GM23338 (cell line): ENCODE results near the gene GRIN1. TPM values are rescaled to one million over a fixed set of nuclear protein-coding genes. Genes with fewer than 3 reads are reported as not detected.

ENCODE experiments used
- ATAC-seq: fragments of 200-7000 bp; cut with Tn5 transposase; 3 replicates; pipeline ENCODE4 v1.9.1; 2020
- DNase-seq: peaks from one replicate; pipeline ENCODE4 v3.0.0-alpha.2; 2015; ENCODE audit warnings: low spot score
- H2AFZ ChIP-seq: fragments of 200-600 bp; sonication (generic); 2 replicates; pipeline ENCODE4 v1.8.0; 2016; ENCODE audit warnings: antibody characterized with exemption, mild to moderate bottlenecking, moderate library complexity
- H3F3A ChIP-seq: fragments of 200-600 bp; sonication (generic); replicated peaks from 2 replicates; pipeline ENCODE4 v1.8.0; 2017; ENCODE audit warnings: antibody characterized with exemption, mixed run types, low read depth
- H3K27ac ChIP-seq: fragments of 200-600 bp; sonication (generic); 2 replicates; pipeline ENCODE4 v1.6.1; 2016; ENCODE audit warnings: low read depth
- H3K27me3 ChIP-seq: fragments of 200-600 bp; sonication (generic); 2 replicates; pipeline ENCODE4 v1.8.0; 2016; ENCODE audit warnings: mild to moderate bottlenecking, mixed run types, moderate library complexity; ENCODE audit not compliant: insufficient read depth
- H3K36me3 ChIP-seq: fragments of 200-600 bp; sonication (generic); 2 replicates; pipeline ENCODE4 v1.8.0; 2016; ENCODE audit warnings: mild to moderate bottlenecking; ENCODE audit not compliant: insufficient read depth
- H3K4me1 ChIP-seq: fragments of 200-600 bp; sonication (generic); 2 replicates; pipeline ENCODE4 v1.8.0; 2016; ENCODE audit warnings: mild to moderate bottlenecking, moderate library complexity; ENCODE audit not compliant: insufficient read depth
- H3K4me2 ChIP-seq: fragments of 200-600 bp; sonication (generic); 2 replicates; pipeline ENCODE4 v1.7.1; 2017; ENCODE audit warnings: mixed run types
- H3K4me3 ChIP-seq: fragments of 200-600 bp; sonication (generic); 2 replicates; pipeline ENCODE4 v1.6.1; 2016; ENCODE audit warnings: mixed run types
- H3K79me2 ChIP-seq: fragments of 200-600 bp; sonication (generic); replicated peaks from 2 replicates; pipeline ENCODE4 v1.8.0; 2017; ENCODE audit warnings: mild to moderate bottlenecking; ENCODE audit not compliant: insufficient read depth
- H3K9me2 ChIP-seq: fragments of 200-600 bp; sonication (generic); 2 replicates; pipeline ENCODE4 v1.8.0; 2017; ENCODE audit not compliant: insufficient read depth
- H4K20me1 ChIP-seq: fragments of 200-600 bp; sonication (generic); replicated peaks from 2 replicates; pipeline ENCODE4 v1.8.0; 2017; ENCODE audit warnings: mild to moderate bottlenecking; ENCODE audit not compliant: insufficient read depth
- H3K27ac Mint-ChIP-seq: 2 replicates; pipeline ENCODE4 v1.8.0; 2020; ENCODE audit warnings: inconsistent platforms, mild to moderate bottlenecking, moderate library complexity, mixed read lengths
- H3K27me3 Mint-ChIP-seq: 3 replicates; pipeline ENCODE4 v1.8.0; 2022; ENCODE audit warnings: low read depth, mild to moderate bottlenecking, moderate library complexity, mixed read lengths, inconsistent platforms; ENCODE audit not compliant: insufficient read depth, poor library complexity
- H3K36me3 Mint-ChIP-seq: 3 replicates; pipeline ENCODE4 v1.8.0; 2021; ENCODE audit warnings: low read depth, mild to moderate bottlenecking, inconsistent platforms, moderate library complexity, mixed read lengths
- H3K4me1 Mint-ChIP-seq: 3 replicates; pipeline ENCODE4 v1.8.0; 2020; ENCODE audit warnings: mild to moderate bottlenecking, inconsistent platforms, mixed read lengths
- H3K4me3 Mint-ChIP-seq: 3 replicates; pipeline ENCODE4 v1.8.0; 2021; ENCODE audit warnings: moderate library complexity, mild to moderate bottlenecking, inconsistent platforms, mixed read lengths
- H3K9me3 Mint-ChIP-seq: 3 replicates; pipeline ENCODE4 v1.8.0; 2020; ENCODE audit warnings: moderate library complexity, mild to moderate bottlenecking, inconsistent platforms, mixed read lengths
- CREB1 ChIP-seq: fragments of 250-450 bp; sonication (Bioruptor Pico); IDR thresholded peaks from 2 replicates; pipeline ENCODE4 v1.5.0; 2020; ENCODE audit warnings: low read depth, mild to moderate bottlenecking, moderate library complexity
- EZH2 ChIP-seq: fragments of 200-600 bp; sonication (generic); IDR thresholded peaks from one replicate; pipeline ENCODE4 v1.8.0; 2017; ENCODE audit warnings: antibody characterized with exemption, mild to moderate bottlenecking, low read depth; ENCODE audit not compliant: unreplicated experiment
- NANOG ChIP-seq: IDR thresholded peaks from 2 replicates; pipeline ENCODE4 v1.6.1; 2016; ENCODE audit warnings: antibody characterized with exemption, borderline replicate concordance
- POLR2AphosphoS5 ChIP-seq: IDR thresholded peaks from 2 replicates; pipeline ENCODE4 v1.6.1; 2016; ENCODE audit warnings: antibody characterized with exemption, low read depth
- STAT1 ChIP-seq: IDR thresholded peaks from one replicate; pipeline ENCODE4 v1.6.1; 2016; ENCODE audit warnings: antibody characterized with exemption; ENCODE audit not compliant: unreplicated experiment
- ZNF114 ChIP-seq: fragments of 250-450 bp; sonication (Bioruptor Pico); IDR thresholded peaks from 2 replicates; pipeline ENCODE4 v1.5.0; 2020; ENCODE audit warnings: mild to moderate bottlenecking, moderate library complexity
- polyA plus RNA-seq: library from polyadenylated mRNA; unstranded; fragments of >200 nt; fragmentation: Nextera tagmentation; extraction: Ambion mirVana; gene quantifications from 2 replicates; pipeline ENCODE4 v1.2.1, GENCODE V29; 2016
- total RNA-seq: library from RNA; depleted of rRNA; stranded (reverse); fragments of >200 nt; shearing (Covaris generic); gene quantifications from 2 replicates; pipeline ENCODE4 v1.2.3, GENCODE V29; 2014
- TF ChIP-seq, protein P1 (sequence below): IDR thresholded peaks from 2 replicates; pipeline ENCODE4 v1.6.1; 2016; ENCODE audit warnings: antibody characterized with exemption
- TF ChIP-seq, protein P2 (sequence below): IDR thresholded peaks from one replicate; pipeline ENCODE4 v1.6.1; 2018; ENCODE audit warnings: antibody characterized with exemption; ENCODE audit not compliant: unreplicated experiment
- TF ChIP-seq, protein P3 (sequence below): fragments of 250-450 bp; sonication (Bioruptor Pico); IDR thresholded peaks from 2 replicates; pipeline ENCODE4 v1.5.0; 2020; ENCODE audit warnings: mild to moderate bottlenecking, moderate library complexity

Gene GRIN1
- total and polyA plus RNA-seq, 2 experiments from 2014 or later = 2.7 to 5.5 TPM

DNA sequence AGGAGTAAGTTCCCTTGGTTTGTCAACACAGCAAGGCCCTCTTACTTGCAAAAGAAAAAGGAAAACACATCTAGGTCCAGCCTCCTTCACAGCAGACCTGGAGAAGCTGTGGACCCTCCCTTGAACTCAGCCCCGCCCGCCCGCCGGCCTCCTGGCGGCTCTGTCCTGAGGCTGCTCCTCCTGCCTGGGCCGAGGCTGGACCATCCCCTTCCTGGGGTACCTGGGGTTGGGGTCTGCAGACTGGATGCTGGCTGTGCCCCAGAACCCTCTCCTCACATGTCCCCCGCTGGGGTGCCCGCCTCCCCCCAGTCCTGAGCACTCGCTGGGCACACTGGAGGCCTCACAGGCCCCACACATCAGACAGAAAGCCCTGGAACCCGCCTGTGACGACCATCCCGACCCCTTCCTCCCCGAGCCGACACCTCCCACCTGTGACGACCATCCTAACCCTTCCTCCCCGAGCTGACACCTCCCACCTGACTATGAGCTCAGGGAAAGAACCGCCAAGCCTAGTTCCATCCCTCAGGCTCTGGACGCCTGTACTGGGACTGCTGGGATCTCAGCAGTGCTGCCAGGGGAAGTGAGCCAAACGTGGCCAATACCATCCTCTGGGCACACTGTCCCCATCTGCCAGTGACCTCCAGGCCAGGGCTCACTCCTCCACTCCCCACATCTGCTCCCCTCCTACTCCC is 40.1 kb downstream of the GRIN1 start:
- ATAC-seq (no peak), DNase-seq (no peak)
- Histone ChIP-seq H3K79me2 (no peaks in the 10 kb centered on the region), H2AFZ (no peak overlapping the region), H3K27ac (no peak overlapping the region), H3F3A (peaks cover 7% of the 10 kb centered on the region; the same call in 1 of the 2 replicates), H4K20me1 (no peaks in the 10 kb centered on the region), H3K36me3 (no peaks in the 10 kb centered on the region), H3K27me3 (no peaks in the 10 kb centered on the region), H3K4me1 (no peaks in the 10 kb centered on the region), H3K4me3 (no peak overlapping the region), H3K4me2 (no peak overlapping the region), H3K9me2 (no peaks in the 10 kb centered on the region)
- Mint-ChIP-seq H3K27ac (no peak overlapping the region), H3K27me3 (peaks cover 4% of the 10 kb centered on the region), H3K4me3 (no peak overlapping the region), H3K4me1 (no peaks in the 10 kb centered on the region; the same call in 1 of the 3 replicates), H3K9me3 (no peaks in the 10 kb centered on the region), H3K36me3 (peaks cover 21% of the 10 kb centered on the region)
- TF ChIP-seq ZNF114 (no peak), STAT1 (no peak), CREB1 (CRISPR knock-in tag) (no peak), EZH2 (no peak), POLR2AphosphoS5 (no peak)
- TF ChIP-seq, protein P1, sequence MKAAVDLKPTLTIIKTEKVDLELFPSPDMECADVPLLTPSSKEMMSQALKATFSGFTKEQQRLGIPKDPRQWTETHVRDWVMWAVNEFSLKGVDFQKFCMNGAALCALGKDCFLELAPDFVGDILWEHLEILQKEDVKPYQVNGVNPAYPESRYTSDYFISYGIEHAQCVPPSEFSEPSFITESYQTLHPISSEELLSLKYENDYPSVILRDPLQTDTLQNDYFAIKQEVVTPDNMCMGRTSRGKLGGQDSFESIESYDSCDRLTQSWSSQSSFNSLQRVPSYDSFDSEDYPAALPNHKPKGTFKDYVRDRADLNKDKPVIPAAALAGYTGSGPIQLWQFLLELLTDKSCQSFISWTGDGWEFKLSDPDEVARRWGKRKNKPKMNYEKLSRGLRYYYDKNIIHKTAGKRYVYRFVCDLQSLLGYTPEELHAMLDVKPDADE = no peak
- TF ChIP-seq, protein P2, sequence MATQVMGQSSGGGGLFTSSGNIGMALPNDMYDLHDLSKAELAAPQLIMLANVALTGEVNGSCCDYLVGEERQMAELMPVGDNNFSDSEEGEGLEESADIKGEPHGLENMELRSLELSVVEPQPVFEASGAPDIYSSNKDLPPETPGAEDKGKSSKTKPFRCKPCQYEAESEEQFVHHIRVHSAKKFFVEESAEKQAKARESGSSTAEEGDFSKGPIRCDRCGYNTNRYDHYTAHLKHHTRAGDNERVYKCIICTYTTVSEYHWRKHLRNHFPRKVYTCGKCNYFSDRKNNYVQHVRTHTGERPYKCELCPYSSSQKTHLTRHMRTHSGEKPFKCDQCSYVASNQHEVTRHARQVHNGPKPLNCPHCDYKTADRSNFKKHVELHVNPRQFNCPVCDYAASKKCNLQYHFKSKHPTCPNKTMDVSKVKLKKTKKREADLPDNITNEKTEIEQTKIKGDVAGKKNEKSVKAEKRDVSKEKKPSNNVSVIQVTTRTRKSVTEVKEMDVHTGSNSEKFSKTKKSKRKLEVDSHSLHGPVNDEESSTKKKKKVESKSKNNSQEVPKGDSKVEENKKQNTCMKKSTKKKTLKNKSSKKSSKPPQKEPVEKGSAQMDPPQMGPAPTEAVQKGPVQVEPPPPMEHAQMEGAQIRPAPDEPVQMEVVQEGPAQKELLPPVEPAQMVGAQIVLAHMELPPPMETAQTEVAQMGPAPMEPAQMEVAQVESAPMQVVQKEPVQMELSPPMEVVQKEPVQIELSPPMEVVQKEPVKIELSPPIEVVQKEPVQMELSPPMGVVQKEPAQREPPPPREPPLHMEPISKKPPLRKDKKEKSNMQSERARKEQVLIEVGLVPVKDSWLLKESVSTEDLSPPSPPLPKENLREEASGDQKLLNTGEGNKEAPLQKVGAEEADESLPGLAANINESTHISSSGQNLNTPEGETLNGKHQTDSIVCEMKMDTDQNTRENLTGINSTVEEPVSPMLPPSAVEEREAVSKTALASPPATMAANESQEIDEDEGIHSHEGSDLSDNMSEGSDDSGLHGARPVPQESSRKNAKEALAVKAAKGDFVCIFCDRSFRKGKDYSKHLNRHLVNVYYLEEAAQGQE = no peak

DNA sequence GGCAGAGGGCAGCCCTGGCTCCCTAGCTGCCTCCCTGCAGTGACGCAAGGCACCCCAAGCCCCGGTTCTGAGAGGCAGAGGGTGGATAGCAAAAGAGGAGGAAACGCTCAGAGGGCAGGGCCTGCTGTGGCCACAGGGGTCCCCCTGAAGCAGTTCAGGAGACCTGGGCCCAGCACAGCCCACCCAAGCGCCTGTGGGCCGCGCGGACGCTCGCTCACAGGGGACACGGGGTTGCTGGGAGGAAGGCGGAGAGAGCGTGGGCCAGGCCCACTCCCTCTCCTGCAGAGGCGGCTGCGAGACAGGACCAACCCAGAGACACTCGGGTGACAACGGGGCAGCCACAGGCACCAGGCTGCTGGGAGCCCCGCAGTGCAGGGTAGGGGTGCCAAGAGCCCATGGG is 40.8 kb downstream of the GRIN1 start:
- H3K4me2 ChIP-seq = no peak overlapping the region
- peaks cover 7% of the 10 kb centered on the region; the same call in 1 of the 2 replicates for H3F3A ChIP-seq
- H3K9me2 ChIP-seq = no peaks in the 10 kb centered on the region
- H2AFZ ChIP-seq = no peak overlapping the region
- no peak for ATAC-seq
- no peak for DNase-seq
- Mint-ChIP-seq H3K4me1 (no peaks in the 10 kb centered on the region; the same call in 1 of the 3 replicates), H3K27me3 (peaks cover 4% of the 10 kb centered on the region), H3K27ac (no peak overlapping the region), H3K9me3 (no peaks in the 10 kb centered on the region), H3K36me3 (peaks cover 25% of the 10 kb centered on the region), H3K4me3 (no peak overlapping the region)
- no peaks in the 10 kb centered on the region for H3K79me2 ChIP-seq
- no peaks in the 10 kb centered on the region for H4K20me1 ChIP-seq
- H3K4me1 ChIP-seq = no peaks in the 10 kb centered on the region
- H3K27ac ChIP-seq = no peak overlapping the region
- no peak overlapping the region for H3K4me3 ChIP-seq
- H3K36me3 ChIP-seq = no peaks in the 10 kb centered on the region
- no peaks in the 10 kb centered on the region for H3K27me3 ChIP-seq
- TF ChIP-seq CREB1 (CRISPR knock-in tag) (no peak), STAT1 (no peak), NANOG (no peak), ZNF114 (no peak)
- TF ChIP-seq, protein P1 = no peak
- TF ChIP-seq, protein P3, sequence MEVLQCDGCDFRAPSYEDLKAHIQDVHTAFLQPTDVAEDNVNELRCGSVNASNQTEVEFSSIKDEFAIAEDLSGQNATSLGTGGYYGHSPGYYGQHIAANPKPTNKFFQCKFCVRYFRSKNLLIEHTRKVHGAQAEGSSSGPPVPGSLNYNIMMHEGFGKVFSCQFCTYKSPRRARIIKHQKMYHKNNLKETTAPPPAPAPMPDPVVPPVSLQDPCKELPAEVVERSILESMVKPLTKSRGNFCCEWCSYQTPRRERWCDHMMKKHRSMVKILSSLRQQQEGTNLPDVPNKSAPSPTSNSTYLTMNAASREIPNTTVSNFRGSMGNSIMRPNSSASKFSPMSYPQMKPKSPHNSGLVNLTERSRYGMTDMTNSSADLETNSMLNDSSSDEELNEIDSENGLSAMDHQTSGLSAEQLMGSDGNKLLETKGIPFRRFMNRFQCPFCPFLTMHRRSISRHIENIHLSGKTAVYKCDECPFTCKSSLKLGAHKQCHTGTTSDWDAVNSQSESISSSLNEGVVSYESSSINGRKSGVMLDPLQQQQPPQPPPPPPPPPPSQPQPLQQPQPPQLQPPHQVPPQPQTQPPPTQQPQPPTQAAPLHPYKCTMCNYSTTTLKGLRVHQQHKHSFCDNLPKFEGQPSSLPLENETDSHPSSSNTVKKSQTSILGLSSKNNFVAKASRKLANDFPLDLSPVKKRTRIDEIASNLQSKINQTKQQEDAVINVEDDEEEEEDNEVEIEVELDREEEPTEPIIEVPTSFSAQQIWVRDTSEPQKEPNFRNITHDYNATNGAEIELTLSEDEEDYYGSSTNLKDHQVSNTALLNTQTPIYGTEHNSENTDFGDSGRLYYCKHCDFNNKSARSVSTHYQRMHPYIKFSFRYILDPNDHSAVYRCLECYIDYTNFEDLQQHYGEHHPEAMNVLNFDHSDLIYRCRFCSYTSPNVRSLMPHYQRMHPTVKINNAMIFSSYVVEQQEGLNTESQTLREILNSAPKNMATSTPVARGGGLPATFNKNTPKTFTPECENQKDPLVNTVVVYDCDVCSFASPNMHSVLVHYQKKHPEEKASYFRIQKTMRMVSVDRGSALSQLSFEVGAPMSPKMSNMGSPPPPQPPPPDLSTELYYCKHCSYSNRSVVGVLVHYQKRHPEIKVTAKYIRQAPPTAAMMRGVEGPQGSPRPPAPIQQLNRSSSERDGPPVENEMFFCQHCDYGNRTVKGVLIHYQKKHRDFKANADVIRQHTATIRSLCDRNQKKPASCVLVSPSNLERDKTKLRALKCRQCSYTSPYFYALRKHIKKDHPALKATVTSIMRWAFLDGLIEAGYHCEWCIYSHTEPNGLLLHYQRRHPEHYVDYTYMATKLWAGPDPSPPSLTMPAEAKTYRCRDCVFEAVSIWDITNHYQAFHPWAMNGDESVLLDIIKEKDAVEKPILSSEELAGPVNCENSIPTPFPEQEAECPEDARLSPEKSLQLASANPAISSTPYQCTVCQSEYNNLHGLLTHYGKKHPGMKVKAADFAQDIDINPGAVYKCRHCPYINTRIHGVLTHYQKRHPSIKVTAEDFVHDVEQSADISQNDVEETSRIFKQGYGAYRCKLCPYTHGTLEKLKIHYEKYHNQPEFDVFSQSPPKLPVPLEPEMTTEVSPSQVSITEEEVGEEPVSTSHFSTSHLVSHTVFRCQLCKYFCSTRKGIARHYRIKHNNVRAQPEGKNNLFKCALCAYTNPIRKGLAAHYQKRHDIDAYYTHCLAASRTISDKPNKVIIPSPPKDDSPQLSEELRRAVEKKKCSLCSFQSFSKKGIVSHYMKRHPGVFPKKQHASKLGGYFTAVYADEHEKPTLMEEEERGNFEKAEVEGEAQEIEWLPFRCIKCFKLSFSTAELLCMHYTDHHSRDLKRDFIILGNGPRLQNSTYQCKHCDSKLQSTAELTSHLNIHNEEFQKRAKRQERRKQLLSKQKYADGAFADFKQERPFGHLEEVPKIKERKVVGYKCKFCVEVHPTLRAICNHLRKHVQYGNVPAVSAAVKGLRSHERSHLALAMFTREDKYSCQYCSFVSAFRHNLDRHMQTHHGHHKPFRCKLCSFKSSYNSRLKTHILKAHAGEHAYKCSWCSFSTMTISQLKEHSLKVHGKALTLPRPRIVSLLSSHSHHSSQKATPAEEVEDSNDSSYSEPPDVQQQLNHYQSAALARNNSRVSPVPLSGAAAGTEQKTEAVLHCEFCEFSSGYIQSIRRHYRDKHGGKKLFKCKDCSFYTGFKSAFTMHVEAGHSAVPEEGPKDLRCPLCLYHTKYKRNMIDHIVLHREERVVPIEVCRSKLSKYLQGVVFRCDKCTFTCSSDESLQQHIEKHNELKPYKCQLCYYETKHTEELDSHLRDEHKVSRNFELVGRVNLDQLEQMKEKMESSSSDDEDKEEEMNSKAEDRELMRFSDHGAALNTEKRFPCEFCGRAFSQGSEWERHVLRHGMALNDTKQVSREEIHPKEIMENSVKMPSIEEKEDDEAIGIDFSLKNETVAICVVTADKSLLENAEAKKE (CRISPR knock-in tag) = no peak
